GM12872 (cell line): ENCODE results near the gene ISYNA1.

Experiments used
- CTCF ChIP-seq: IDR thresholded peaks from 3 replicates; pipeline ENCODE4 v1.5.1; 2011; ENCODE audit warnings: low read depth, mild to moderate bottlenecking, low read length, moderate library complexity; ENCODE audit not compliant: insufficient read depth

ISYNA1 gene

GRCh38 chr19:18427743-18428113 lies 10.2 kb downstream of the ISYNA1 start:
- no peak for TF ChIP-seq CTCF

GRCh38 chr19:18427080-18427742 lies 10.7 kb downstream of the ISYNA1 start:
- TF ChIP-seq CTCF = no peak

- TF ChIP-seq CTCF = no peak
These were observed 11.5 kb downstream of the ISYNA1 start for GRCh38 chr19:18426416-18426767.

- no peak for TF ChIP-seq CTCF
These were observed 12.2 kb downstream of the ISYNA1 start for GRCh38 chr19:18425515-18426415.

GRCh38 chr19:18424890-18425514 lies 12.9 kb downstream of the ISYNA1 start:
- no peak for TF ChIP-seq CTCF

- TF ChIP-seq CTCF = no peak
These were observed 13.6 kb downstream of the ISYNA1 start for GRCh38 chr19:18424122-18424889.
